ENCODE data around the gene IRF3.

DNA sequence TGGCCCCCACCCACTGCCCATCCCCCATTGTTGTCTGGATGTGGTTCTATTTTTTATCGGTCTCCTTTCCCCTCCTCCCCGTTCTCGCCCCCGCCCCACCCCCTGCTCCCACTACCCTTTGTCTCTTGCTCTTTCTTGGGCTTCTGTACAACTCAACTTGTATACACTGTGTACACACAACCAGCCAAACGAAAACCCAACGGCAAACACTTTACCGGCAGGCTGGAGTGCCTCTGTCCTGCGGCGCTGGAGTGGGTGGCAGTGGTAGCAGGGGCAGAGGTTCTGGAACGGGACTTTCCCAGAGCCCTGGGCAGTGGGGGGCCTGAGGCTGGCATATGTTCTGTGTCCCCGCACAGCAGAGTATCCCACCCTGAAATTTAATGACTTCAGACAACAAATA lies 39.4 kb downstream of the IRF3 start:
- no peak for TF ChIP-seq CTCF (IDR thresholded peaks at IDR 0.05)
- no peak for TF ChIP-seq POLR2A (IDR thresholded peaks at IDR 0.05)
